ENCODE data around the gene HOXD11.

Gene HOXD11

DNA sequence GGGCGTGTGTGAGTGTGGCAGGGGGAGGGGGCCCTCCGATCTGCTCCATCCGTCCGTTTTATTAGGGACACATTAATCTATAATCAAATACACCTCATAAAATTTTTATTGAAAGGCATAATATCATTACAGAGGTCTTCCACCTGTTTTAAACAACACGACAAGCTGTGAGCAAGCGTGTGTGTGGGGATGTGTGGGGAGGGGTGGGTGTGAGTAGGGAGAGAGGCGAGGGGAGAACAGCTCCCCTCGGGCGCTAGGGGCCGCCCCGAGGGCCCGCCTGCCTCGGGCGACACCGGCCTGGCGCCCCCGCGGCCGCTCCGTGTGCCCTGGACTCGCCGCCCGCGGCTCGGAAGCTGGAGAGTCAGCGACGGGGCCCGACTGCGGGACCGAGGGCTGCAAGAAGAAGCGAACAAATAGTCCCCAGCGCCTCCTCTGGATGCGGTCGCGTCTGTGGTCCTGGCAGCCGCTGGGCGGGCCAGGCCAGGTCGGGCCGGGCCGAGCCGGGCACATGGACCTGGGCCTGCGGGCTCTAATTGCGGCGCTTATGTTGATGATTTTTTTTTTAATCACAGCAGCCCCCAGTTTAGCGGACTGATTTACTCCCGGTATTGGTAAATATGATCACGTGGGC, 15.1 kb downstream of the HOXD11 start:
- no peak overlapping the region for H3K27ac ChIP-seq (ENCODE audit: low read depth, low read length)
- no peak overlapping the region for H3K4me2 ChIP-seq (ENCODE audit: low read length)
- H3K36me3 ChIP-seq (ENCODE audit: control insufficient read depth, low read length) = no peaks in the 10 kb centered on the region
- no peaks in the 10 kb centered on the region for H3K4me1 ChIP-seq (ENCODE audit: control insufficient read depth, low read length)
- no peak overlapping the region for H3K4me3 ChIP-seq (ENCODE audit: low read length)
- TF ChIP-seq EZH2phosphoT487 (IDR thresholded peaks at IDR 0.05; ENCODE audit: borderline replicate concordance, low read length) = no peak
- TF ChIP-seq, protein P1, sequence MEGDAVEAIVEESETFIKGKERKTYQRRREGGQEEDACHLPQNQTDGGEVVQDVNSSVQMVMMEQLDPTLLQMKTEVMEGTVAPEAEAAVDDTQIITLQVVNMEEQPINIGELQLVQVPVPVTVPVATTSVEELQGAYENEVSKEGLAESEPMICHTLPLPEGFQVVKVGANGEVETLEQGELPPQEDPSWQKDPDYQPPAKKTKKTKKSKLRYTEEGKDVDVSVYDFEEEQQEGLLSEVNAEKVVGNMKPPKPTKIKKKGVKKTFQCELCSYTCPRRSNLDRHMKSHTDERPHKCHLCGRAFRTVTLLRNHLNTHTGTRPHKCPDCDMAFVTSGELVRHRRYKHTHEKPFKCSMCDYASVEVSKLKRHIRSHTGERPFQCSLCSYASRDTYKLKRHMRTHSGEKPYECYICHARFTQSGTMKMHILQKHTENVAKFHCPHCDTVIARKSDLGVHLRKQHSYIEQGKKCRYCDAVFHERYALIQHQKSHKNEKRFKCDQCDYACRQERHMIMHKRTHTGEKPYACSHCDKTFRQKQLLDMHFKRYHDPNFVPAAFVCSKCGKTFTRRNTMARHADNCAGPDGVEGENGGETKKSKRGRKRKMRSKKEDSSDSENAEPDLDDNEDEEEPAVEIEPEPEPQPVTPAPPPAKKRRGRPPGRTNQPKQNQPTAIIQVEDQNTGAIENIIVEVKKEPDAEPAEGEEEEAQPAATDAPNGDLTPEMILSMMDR (IDR thresholded peaks at IDR 0.05; ENCODE audit: low read depth, low read length, poor library complexity, severe bottlenecking) = no peak
- peaks cover 10% of the 10 kb centered on the region; the same call in 1 of the 2 replicates for H3K27me3 ChIP-seq (ENCODE audit: control insufficient read depth, low read length)
- H3F3A ChIP-seq (ENCODE audit: control insufficient read depth, insufficient read depth) = no peaks in the 10 kb centered on the region
- H3K9me2 ChIP-seq (replicated peaks; ENCODE audit: control insufficient read depth, low read length) = no peaks in the 10 kb centered on the region
- H3K79me2 ChIP-seq (ENCODE audit: control insufficient read depth, low read length) = no peaks in the 10 kb centered on the region
- no peaks in the 10 kb centered on the region for H3K9me3 ChIP-seq (ENCODE audit: control insufficient read depth, insufficient read depth, low read length)
- H4K20me1 ChIP-seq (ENCODE audit: control insufficient read depth, insufficient read depth, low read depth, low read length) = no peaks in the 10 kb centered on the region

GRCh38 chr2:176122683-176123410, 15.8 kb downstream of the HOXD11 start, which contains the start of gene HOXD9:
Gene HOXD9, plus strand, starts transcription at chr2:176122719. Its CDS starts 50 bp downstream, at chr2:176122769.
- Histone ChIP-seq H4K20me1 (ENCODE audit: control insufficient read depth, insufficient read depth, low read depth, low read length) (no peaks in the 10 kb centered on the region), H3K4me2 (ENCODE audit: low read length) (no peak within 1 kb of the TSS), H3F3A (ENCODE audit: control insufficient read depth, insufficient read depth) (no peaks in the 10 kb centered on the region), H3K27me3 (ENCODE audit: control insufficient read depth, low read length) (peaks cover 10% of the 10 kb centered on the region; the same call in 1 of the 2 replicates), H3K9me2 (replicated peaks; ENCODE audit: control insufficient read depth, low read length) (no peaks in the 10 kb centered on the region), H3K79me2 (ENCODE audit: control insufficient read depth, low read length) (no peaks in the 10 kb centered on the region), H3K9me3 (ENCODE audit: control insufficient read depth, insufficient read depth, low read length) (no peaks in the 10 kb centered on the region), H3K36me3 (ENCODE audit: control insufficient read depth, low read length) (no peaks in the 10 kb centered on the region), H3K4me3 (ENCODE audit: low read length) (no peak within 1 kb of the TSS), H3K27ac (ENCODE audit: low read depth, low read length) (no peak within 1 kb of the TSS), H3K4me1 (ENCODE audit: control insufficient read depth, low read length) (no peaks in the 10 kb centered on the region)
- TF ChIP-seq, protein P1 (IDR thresholded peaks at IDR 0.05; ENCODE audit: low read depth, low read length, poor library complexity, severe bottlenecking) = no peak
- no peak for TF ChIP-seq EZH2phosphoT487 (IDR thresholded peaks at IDR 0.05; ENCODE audit: borderline replicate concordance, low read length)

GRCh38 chr2:176123411-176124109, 16.5 kb downstream of the HOXD11 start:
- H3F3A ChIP-seq (ENCODE audit: control insufficient read depth, insufficient read depth) = no peaks in the 10 kb centered on the region
- TF ChIP-seq, protein P1 (IDR thresholded peaks at IDR 0.05; ENCODE audit: low read depth, low read length, poor library complexity, severe bottlenecking) = no peak
- TF ChIP-seq EZH2phosphoT487 (IDR thresholded peaks at IDR 0.05; ENCODE audit: borderline replicate concordance, low read length) = no peak
- no peaks in the 10 kb centered on the region for H3K79me2 ChIP-seq (ENCODE audit: control insufficient read depth, low read length)
- H3K4me3 ChIP-seq (ENCODE audit: low read length) = no peak overlapping the region
- no peak overlapping the region for H3K4me2 ChIP-seq (ENCODE audit: low read length)
- H4K20me1 ChIP-seq (ENCODE audit: control insufficient read depth, insufficient read depth, low read depth, low read length) = no peaks in the 10 kb centered on the region
- H3K4me1 ChIP-seq (ENCODE audit: control insufficient read depth, low read length) = no peaks in the 10 kb centered on the region
- H3K36me3 ChIP-seq (ENCODE audit: control insufficient read depth, low read length) = no peaks in the 10 kb centered on the region
- peaks cover 14% of the 10 kb centered on the region; the same call in 1 of the 2 replicates for H3K27me3 ChIP-seq (ENCODE audit: control insufficient read depth, low read length)
- no peaks in the 10 kb centered on the region for H3K9me3 ChIP-seq (ENCODE audit: control insufficient read depth, insufficient read depth, low read length)
- no peak overlapping the region for H3K27ac ChIP-seq (ENCODE audit: low read depth, low read length)
- H3K9me2 ChIP-seq (replicated peaks; ENCODE audit: control insufficient read depth, low read length) = no peaks in the 10 kb centered on the region

All from DOHH2 (cell line).